Kidney (tissue), 14 donors: ENCODE results near the gene CALR. TPM values are rescaled to one million over a fixed set of nuclear protein-coding genes. Genes with fewer than 3 reads are reported as not detected.

Source experiments
- DNase-seq, 5 donors: peaks; one replicate each; pipeline ENCODE4 v3.0.0-alpha.2; 2013 to 2020
- FAIRE-seq: peaks from 2 replicates; lab custom pipeline; 2012; peaks lifted over from hg19 to GRCh38; lab: Jason Lieb, UNC
- H3K27ac ChIP-seq, 2 donors: one replicate each; pipeline ENCODE4 v1.7.0; 2013; ENCODE audit warnings: low read depth in 2 of 2, low read length in 2 of 2, inconsistent platforms in 1 of 2
- H3K27me3 ChIP-seq: one replicate; pipeline ENCODE4 v1.7.1; 2013; ENCODE audit warnings: low read length, inconsistent platforms; ENCODE audit not compliant: control insufficient read depth, insufficient read depth
- H3K36me3 ChIP-seq, 3 donors: one replicate each; pipeline versions ENCODE4 v1.7.0 to v1.7.1; 2013; ENCODE audit warnings: low read length in 3 of 3, control low read depth in 1 of 3, inconsistent platforms in 1 of 3; ENCODE audit not compliant: insufficient read depth in 3 of 3, control insufficient read depth in 2 of 3
- H3K4me1 ChIP-seq, 3 donors: one replicate each; pipeline versions ENCODE4 v1.7.0 to v1.7.1; 2013; ENCODE audit warnings: low read length in 3 of 3, inconsistent platforms in 1 of 3, low read depth in 1 of 3; ENCODE audit not compliant: control insufficient read depth in 2 of 3, insufficient read depth in 2 of 3
- H3K4me3 ChIP-seq, 3 donors: one replicate each; pipeline versions ENCODE4 v1.7.0 to v1.8.1; 2013; ENCODE audit warnings: low read length in 3 of 3, control low read depth in 1 of 3, inconsistent platforms in 1 of 3
- H3K9ac ChIP-seq, 3 donors: one replicate each; pipeline versions ENCODE4 v1.7.0 to v1.7.1; 2013; ENCODE audit warnings: low read length in 3 of 3, control low read depth in 1 of 3, inconsistent platforms in 1 of 3
- H3K9me3 ChIP-seq, 3 donors: one replicate each; pipeline versions ENCODE4 v1.7.0 to v1.7.1; 2013; ENCODE audit warnings: low read length in 3 of 3, control low read depth in 1 of 3, inconsistent platforms in 1 of 3; ENCODE audit not compliant: control insufficient read depth in 2 of 3, insufficient read depth in 1 of 3
- CTCF ChIP-seq: IDR thresholded peaks from 3 replicates; pipeline ENCODE4 v1.5.1; 2012; ENCODE audit warnings: mild to moderate bottlenecking, moderate library complexity, borderline replicate concordance; ENCODE audit not compliant: insufficient read depth; ENCODE audit errors: extremely low read depth
- intact Hi-C: fragments of 100-400 bp; cut with DNase I; formaldehyde crosslinking; loops from one replicate; pipeline ENCODE4 v1.11.1; 2022
- polyA plus RNA-seq: library from polyadenylated mRNA; stranded (reverse); fragments of 350-450 nt; fragmentation: Illumina TruSeq; extraction: RNeasy Lipid Tissue Mini Kit (QIAGEN cat#74804); gene quantifications from one replicate; pipeline ENCODE4 v1.2.3, GENCODE V29; 2014; ENCODE audit warnings: low read depth, low replicate concordance; ENCODE audit not compliant: insufficient read depth
- total RNA-seq: library from RNA; stranded (reverse); fragmentation: NEBNext Ultra II Directional; extraction: Animal tissue kit (Norgen Biotek cat#: 25700); gene quantifications from one replicate; pipeline ENCODE4 v1.2.1, GENCODE V29; 2021
- donor health status: control.
- donor health status: control.
- donor health status: control.
- donor health status: control.
- donor health status: control.
- donor health status: DM: yes; HTN: yes; CAD: no.
- donor health status: Normal renal cell carcinoma (clear cell type).

CALR gene
- total and polyA plus RNA-seq, 2 donors from 2014 or later = 1,037 to 1,087 TPM

- H3K27ac ChIP-seq = no peak overlapping the region
- FAIRE-seq = no peak
Observed at GRCh38 chr19:12982648-12983047, 44.2 kb downstream of the CALR start.

GRCh38 chr19:12983091-12983490, 44.7 kb downstream of the CALR start:
- Histone ChIP-seq H3K36me3 (no peaks in the 10 kb centered on the region), H3K27me3 (peaks cover 7% of the 10 kb centered on the region), H3K27ac (no peak overlapping the region), H3K9me3 (no peaks in the 10 kb centered on the region), H3K9ac (no peak overlapping the region), H3K4me3 (peak overlapping the region in 1 of 3 donors; percentile 11), H3K4me1 (peaks cover 0 to 11% (median 4%) of the 10 kb centered on the region in 3 donors)
- no peak for FAIRE-seq
- no peak for DNase-seq
- TF ChIP-seq CTCF = no peak
- intact Hi-C loops = no loop called here

More at GRCh38 chr19:12982648-12983047, 44.2 kb downstream of the CALR start:
- Histone ChIP-seq H3K9me3 (no peaks in the 10 kb centered on the region), H3K4me3 (no peak overlapping the region), H3K9ac (no peak overlapping the region), H3K36me3 (no peaks in the 10 kb centered on the region), H3K4me1 (peaks cover 0 to 13% (median 4%) of the 10 kb centered on the region in 3 donors), H3K27me3 (peaks cover 7% of the 10 kb centered on the region)
- DNase-seq = no peak
- intact Hi-C loops = no loop called here
- no peak for TF ChIP-seq CTCF

DNA sequence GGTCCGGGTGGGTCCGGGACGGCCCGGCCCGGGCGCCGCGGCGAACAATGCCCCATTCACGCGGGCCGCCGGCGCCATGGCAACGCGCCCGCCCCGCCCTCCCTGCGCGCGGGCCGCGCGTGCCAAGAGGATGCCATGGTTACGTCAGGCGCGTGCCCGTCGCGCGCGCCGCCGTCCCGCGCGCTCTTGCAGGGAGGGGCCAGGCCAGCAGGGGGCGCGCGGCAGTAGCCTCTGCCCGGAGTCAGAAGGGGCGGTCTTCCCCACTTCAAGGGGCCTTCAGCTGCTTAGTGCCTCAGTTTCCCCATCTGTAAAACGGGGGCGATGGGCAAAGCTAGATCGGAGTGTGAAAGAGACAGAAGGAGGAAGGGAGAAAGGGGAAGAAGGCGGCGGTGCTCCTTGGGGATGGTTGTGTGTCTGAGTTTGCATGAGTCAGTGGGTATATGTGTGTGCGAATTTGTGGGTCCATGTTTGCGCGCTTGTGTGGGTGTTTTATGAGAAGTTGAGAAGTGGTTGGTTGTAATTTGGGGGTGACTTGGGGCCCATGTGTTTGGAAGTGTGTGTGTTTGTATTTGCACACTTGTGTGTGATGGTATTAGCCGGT, 45.2 kb downstream of the CALR start:
- Histone ChIP-seq H3K9me3 (no peaks in the 10 kb centered on the region), H3K9ac (no peak overlapping the region), H3K27me3 (peaks cover 9% of the 10 kb centered on the region), H3K27ac (no peak overlapping the region), H3K4me3 (no peak overlapping the region), H3K4me1 (peaks cover 0 to 11% (median 4%) of the 10 kb centered on the region in 3 donors), H3K36me3 (no peaks in the 10 kb centered on the region)
- peak; percentile 99 for TF ChIP-seq CTCF
- intact Hi-C loops = no loop called here
- DNase-seq (peak; percentile 75 to 92 (median 85)), FAIRE-seq (no peak)
